ENCODE data around the gene YPEL1.
"Not testable (repeated sequence)": the region's sequence is repeated elsewhere in the genome, so short reads cannot be mapped to it uniquely, and the experiment has no call there.

The YPEL1 gene

GRCh38 chr22:21694795-21695429 is 40.7 kb downstream of the YPEL1 start:
- H3K4me3 ChIP-seq, result no peak overlapping the region
- no peak for DNase-seq (ENCODE audit: low read depth, low spot score)
- no peak overlapping the region for H3K9ac ChIP-seq (ENCODE audit: insufficient read length)
- TF ChIP-seq EZH2 (IDR thresholded peaks at IDR 0.05) (no peak), FOXP2 (optimal IDR thresholded peaks at IDR 0.05; ENCODE audit: control extremely low read depth, extremely low read length, insufficient read depth) (no peak), POLR2AphosphoS5 (IDR thresholded peaks at IDR 0.05; ENCODE audit: borderline replicate concordance, low read depth, low read length) (no peak)
- peaks cover 6% of the 10 kb centered on the region; the same call in 1 of the 2 replicates for H3K36me3 ChIP-seq (ENCODE audit: insufficient read depth, low read length)
- no peak overlapping the region for H3K27ac ChIP-seq
- H3K9me3 ChIP-seq (ENCODE audit: low read depth, low read length), result no peaks in the 10 kb centered on the region

- H3K36me3 ChIP-seq (ENCODE audit: insufficient read depth, low read length), result peaks cover 6% of the 10 kb centered on the region; the same call in 1 of the 2 replicates
These were observed 41.2 kb downstream of the YPEL1 start for GRCh38 chr22:21694394-21694793.

GRCh38 chr22:21693999-21694341 is 41.6 kb downstream of the YPEL1 start:
- no peaks in the 10 kb centered on the region for H3K9me3 ChIP-seq (ENCODE audit: low read depth, low read length)
- H3K36me3 ChIP-seq (ENCODE audit: insufficient read depth, low read length), result peaks cover 6% of the 10 kb centered on the region; the same call in 1 of the 2 replicates
- TF ChIP-seq FOXP2 (optimal IDR thresholded peaks at IDR 0.05; ENCODE audit: control extremely low read depth, extremely low read length, insufficient read depth) (no peak), POLR2AphosphoS5 (IDR thresholded peaks at IDR 0.05; ENCODE audit: borderline replicate concordance, low read depth, low read length) (no peak), EZH2 (IDR thresholded peaks at IDR 0.05) (no peak)
- no peak overlapping the region for H3K9ac ChIP-seq (ENCODE audit: insufficient read length)
- no peak overlapping the region for H3K4me3 ChIP-seq
- DNase-seq (ENCODE audit: low read depth, low spot score), result no peak
- no peak overlapping the region for H3K27ac ChIP-seq

More at GRCh38 chr22:21694394-21694793, 41.2 kb downstream of the YPEL1 start:
- no peak for TF ChIP-seq EZH2 (IDR thresholded peaks at IDR 0.05)
- no peak for TF ChIP-seq POLR2AphosphoS5 (IDR thresholded peaks at IDR 0.05; ENCODE audit: borderline replicate concordance, low read depth, low read length)
- no peak for TF ChIP-seq FOXP2 (optimal IDR thresholded peaks at IDR 0.05; ENCODE audit: control extremely low read depth, extremely low read length, insufficient read depth)
- Histone ChIP-seq H3K9ac (ENCODE audit: insufficient read length) (no peak overlapping the region), H3K9me3 (ENCODE audit: low read depth, low read length) (no peaks in the 10 kb centered on the region), H3K27ac (no peak overlapping the region), H3K4me3 (no peak overlapping the region)
- DNase-seq (ENCODE audit: low read depth, low spot score), result no peak

GRCh38 chr22:21693333-21693998 is 42.1 kb downstream of the YPEL1 start:
- no peaks in the 10 kb centered on the region for H3K9me3 ChIP-seq (ENCODE audit: low read depth, low read length)
- H3K9ac ChIP-seq (ENCODE audit: insufficient read length), result no peak overlapping the region
- no peak overlapping the region for H3K4me3 ChIP-seq
- DNase-seq (ENCODE audit: low read depth, low spot score), result no peak
- no peak overlapping the region for H3K27ac ChIP-seq
- TF ChIP-seq EZH2 (IDR thresholded peaks at IDR 0.05), result no peak
- no peak for TF ChIP-seq FOXP2 (optimal IDR thresholded peaks at IDR 0.05; ENCODE audit: control extremely low read depth, extremely low read length, insufficient read depth)
- TF ChIP-seq POLR2AphosphoS5 (IDR thresholded peaks at IDR 0.05; ENCODE audit: borderline replicate concordance, low read depth, low read length), result no peak
- peaks cover 6% of the 10 kb centered on the region; the same call in 1 of the 2 replicates for H3K36me3 ChIP-seq (ENCODE audit: insufficient read depth, low read length)

- not testable (repeated sequence) for H3K27ac ChIP-seq; H3K9me3 ChIP-seq (ENCODE audit: low read depth, low read length); H3K36me3 ChIP-seq (ENCODE audit: insufficient read depth, low read length); DNase-seq (ENCODE audit: low read depth, low spot score); H3K9ac ChIP-seq (ENCODE audit: insufficient read length); H3K4me3 ChIP-seq
These were observed 42.7 kb downstream of the YPEL1 start for GRCh38 chr22:21692856-21693255.

GRCh38 chr22:21691816-21692215 is 43.8 kb downstream of the YPEL1 start:
- no peak overlapping the region for H3K4me3 ChIP-seq
- H3K9me3 ChIP-seq (ENCODE audit: low read depth, low read length), result no peaks in the 10 kb centered on the region
- no peak overlapping the region for H3K9ac ChIP-seq (ENCODE audit: insufficient read length)
- no peak overlapping the region for H3K27ac ChIP-seq
- no peak for DNase-seq (ENCODE audit: low read depth, low spot score)
- peaks cover 3% of the 10 kb centered on the region; the same call in 1 of the 2 replicates for H3K36me3 ChIP-seq (ENCODE audit: insufficient read depth, low read length)
- TF ChIP-seq FOXP2 (optimal IDR thresholded peaks at IDR 0.05; ENCODE audit: control extremely low read depth, extremely low read length, insufficient read depth) (no peak), POLR2AphosphoS5 (IDR thresholded peaks at IDR 0.05; ENCODE audit: borderline replicate concordance, low read depth, low read length) (no peak), EZH2 (IDR thresholded peaks at IDR 0.05) (no peak)

GRCh38 chr22:21690401-21690801 is 45.2 kb downstream of the YPEL1 start:
- TF ChIP-seq POLR2AphosphoS5 (IDR thresholded peaks at IDR 0.05; ENCODE audit: borderline replicate concordance, low read depth, low read length) (no peak), EZH2 (IDR thresholded peaks at IDR 0.05) (no peak), FOXP2 (optimal IDR thresholded peaks at IDR 0.05; ENCODE audit: control extremely low read depth, extremely low read length, insufficient read depth) (no peak)
- H3K4me3 ChIP-seq, result no peak overlapping the region
- H3K9me3 ChIP-seq (ENCODE audit: low read depth, low read length), result no peaks in the 10 kb centered on the region
- no peak overlapping the region for H3K9ac ChIP-seq (ENCODE audit: insufficient read length)
- no peak for DNase-seq (ENCODE audit: low read depth, low spot score)
- no peak overlapping the region for H3K27ac ChIP-seq
- peaks cover 6% of the 10 kb centered on the region; the same call in 1 of the 2 replicates for H3K36me3 ChIP-seq (ENCODE audit: insufficient read depth, low read length)

- no peak for DNase-seq (ENCODE audit: low read depth, low spot score)
- Histone ChIP-seq H3K9me3 (ENCODE audit: low read depth, low read length) (no peaks in the 10 kb centered on the region), H3K9ac (ENCODE audit: insufficient read length) (no peak overlapping the region), H3K4me3 (no peak overlapping the region), H3K36me3 (ENCODE audit: insufficient read depth, low read length) (peaks cover 6% of the 10 kb centered on the region; the same call in 1 of the 2 replicates), H3K27ac (no peak overlapping the region)
- TF ChIP-seq EZH2 (IDR thresholded peaks at IDR 0.05), result no peak
- no peak for TF ChIP-seq POLR2AphosphoS5 (IDR thresholded peaks at IDR 0.05; ENCODE audit: borderline replicate concordance, low read depth, low read length)
- TF ChIP-seq FOXP2 (optimal IDR thresholded peaks at IDR 0.05; ENCODE audit: control extremely low read depth, extremely low read length, insufficient read depth), result no peak
These were observed 46.8 kb downstream of the YPEL1 start for GRCh38 chr22:21688706-21689381.
